ENCODE data around the gene ADARB2.

DNA sequence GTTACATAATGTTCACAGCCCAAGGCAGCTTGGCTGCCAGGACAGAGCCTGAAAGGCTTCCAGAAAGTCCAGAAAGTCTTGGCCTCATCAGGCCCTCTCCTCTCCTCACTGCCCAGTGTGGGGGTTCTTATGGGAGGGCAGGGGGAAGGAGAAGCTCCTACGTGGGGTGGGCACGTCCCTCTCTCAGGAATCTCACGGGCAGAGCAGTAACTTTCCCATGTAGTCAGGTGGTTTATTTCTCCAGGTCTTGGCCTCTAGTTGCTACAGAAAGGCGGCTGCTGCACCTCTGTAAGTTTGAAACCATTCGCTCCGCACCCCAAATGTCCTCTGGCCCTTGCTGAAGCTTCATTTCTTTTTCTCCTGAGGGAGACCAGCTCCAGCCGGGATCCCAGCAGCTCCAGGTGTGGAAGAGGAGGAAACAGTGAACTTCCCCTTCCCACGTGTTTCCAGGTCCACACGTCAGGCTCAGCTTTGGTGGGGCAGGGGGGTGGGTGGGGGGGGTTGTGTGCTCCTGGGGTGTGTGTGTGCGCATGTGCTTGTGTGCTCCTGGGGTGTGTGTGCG lies 360.9 kb downstream of the ADARB2 start:
- TF ChIP-seq, protein P1, sequence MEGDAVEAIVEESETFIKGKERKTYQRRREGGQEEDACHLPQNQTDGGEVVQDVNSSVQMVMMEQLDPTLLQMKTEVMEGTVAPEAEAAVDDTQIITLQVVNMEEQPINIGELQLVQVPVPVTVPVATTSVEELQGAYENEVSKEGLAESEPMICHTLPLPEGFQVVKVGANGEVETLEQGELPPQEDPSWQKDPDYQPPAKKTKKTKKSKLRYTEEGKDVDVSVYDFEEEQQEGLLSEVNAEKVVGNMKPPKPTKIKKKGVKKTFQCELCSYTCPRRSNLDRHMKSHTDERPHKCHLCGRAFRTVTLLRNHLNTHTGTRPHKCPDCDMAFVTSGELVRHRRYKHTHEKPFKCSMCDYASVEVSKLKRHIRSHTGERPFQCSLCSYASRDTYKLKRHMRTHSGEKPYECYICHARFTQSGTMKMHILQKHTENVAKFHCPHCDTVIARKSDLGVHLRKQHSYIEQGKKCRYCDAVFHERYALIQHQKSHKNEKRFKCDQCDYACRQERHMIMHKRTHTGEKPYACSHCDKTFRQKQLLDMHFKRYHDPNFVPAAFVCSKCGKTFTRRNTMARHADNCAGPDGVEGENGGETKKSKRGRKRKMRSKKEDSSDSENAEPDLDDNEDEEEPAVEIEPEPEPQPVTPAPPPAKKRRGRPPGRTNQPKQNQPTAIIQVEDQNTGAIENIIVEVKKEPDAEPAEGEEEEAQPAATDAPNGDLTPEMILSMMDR (IDR thresholded peaks at IDR 0.05) = no peak
- no peak for TF ChIP-seq POLR2A (IDR thresholded peaks at IDR 0.05)
